Renal cortical epithelial cell (primary cell): ENCODE data around the gene CRYL1. TPM values are rescaled to one million over a fixed set of nuclear protein-coding genes. Genes with fewer than 3 reads are reported as not detected.
"Not testable (repeated sequence)": the region's sequence is repeated elsewhere in the genome, so short reads cannot be mapped to it uniquely, and the experiment has no call there.

Experiments used
- DNase-seq: peaks from one replicate; pipeline ENCODE4 v3.0.0-alpha.2; 2011; ENCODE audit warnings: low read depth
- total RNA-seq: library from RNA; depleted of rRNA; stranded (reverse); fragments of >200 nt; gene quantifications from 2 replicates; pipeline ENCODE4 v1.2.3, GENCODE V29; 2014

CRYL1 gene
- total RNA-seq, 1 donor from 2014 or later = 59.1 TPM

GRCh38 chr13:20456737-20457136 is 68.9 kb downstream of the CRYL1 start:
- DNase-seq = no peak

GRCh38 chr13:20451397-20451796 is 74.3 kb downstream of the CRYL1 start:
- no peak for DNase-seq

GRCh38 chr13:20448470-20448869 is 77.2 kb downstream of the CRYL1 start:
- no peak for DNase-seq

GRCh38 chr13:20446900-20447299 is 78.8 kb downstream of the CRYL1 start:
- DNase-seq = no peak

- DNase-seq = no peak
These were observed 79.3 kb downstream of the CRYL1 start for GRCh38 chr13:20446405-20446804.

GRCh38 chr13:20442798-20443381 is 82.8 kb downstream of the CRYL1 start:
- peak; percentile 92 for DNase-seq

GRCh38 chr13:20442375-20442774 is 83.3 kb downstream of the CRYL1 start:
- no peak for DNase-seq

GRCh38 chr13:20441879-20442278 is 83.8 kb downstream of the CRYL1 start:
- DNase-seq = peak; percentile 55

- DNase-seq = no peak
These were observed 84.6 kb downstream of the CRYL1 start for GRCh38 chr13:20441056-20441455.

GRCh38 chr13:20439261-20439660 is 86.4 kb downstream of the CRYL1 start:
- DNase-seq = no peak

- DNase-seq = peak; percentile 64
These were observed 86.9 kb downstream of the CRYL1 start for GRCh38 chr13:20438801-20439200.

GRCh38 chr13:20436505-20436904 is 89.2 kb downstream of the CRYL1 start:
- DNase-seq = no peak

- no peak for DNase-seq
These were observed 89.9 kb downstream of the CRYL1 start for GRCh38 chr13:20435616-20436368.

GRCh38 chr13:20434210-20434609 is 91.4 kb downstream of the CRYL1 start:
- DNase-seq = not testable (repeated sequence)

GRCh38 chr13:20431687-20432384 is 93.8 kb downstream of the CRYL1 start:
- DNase-seq = no peak

- peak; percentile 50 for DNase-seq
These were observed 94.6 kb downstream of the CRYL1 start for GRCh38 chr13:20431080-20431479.

- no peak for DNase-seq
These were observed 95.4 kb downstream of the CRYL1 start for GRCh38 chr13:20430296-20430695.

- no peak for DNase-seq
These were observed 96.0 kb downstream of the CRYL1 start for GRCh38 chr13:20429682-20430081.

- peak; percentile 54 for DNase-seq
These were observed 96.7 kb downstream of the CRYL1 start for GRCh38 chr13:20428666-20429644.

GRCh38 chr13:20426766-20427448 is 98.8 kb downstream of the CRYL1 start:
- DNase-seq = no peak

- DNase-seq = peak; percentile 81
These were observed 99.8 kb downstream of the CRYL1 start for GRCh38 chr13:20425819-20426219.
